Ascending aorta (tissue), 2 donors: ENCODE data around the gene DHRS7B. TPM values are rescaled to one million over a fixed set of nuclear protein-coding genes. Genes with fewer than 3 reads are reported as not detected.
A peak's percentile ranks its signal among the peaks of the same experiment; 100 is the strongest.

Experiments used
- DNase-seq, 2 donors: peaks; one replicate each; pipeline ENCODE4 v3.0.0-alpha.2; 2019; ENCODE audit warnings: low spot score in 2 of 2
- H3K27ac ChIP-seq, 2 donors: fragments of 200-600 bp; sonication (generic); one replicate each; pipeline ENCODE4 v1.5.1; 2016 to 2017; ENCODE audit warnings: mild to moderate bottlenecking in 1 of 2
- H3K27me3 ChIP-seq: fragments of 200-600 bp; sonication (generic); one replicate; pipeline ENCODE4 v1.5.1; 2017
- H3K36me3 ChIP-seq, 2 donors: fragments of 200-600 bp; sonication (generic); one replicate each; pipeline ENCODE4 v1.5.1; 2016
- H3K4me1 ChIP-seq, 2 donors: fragments of 200-600 bp; sonication (generic); one replicate each; pipeline ENCODE4 v1.5.1; 2016 to 2017; ENCODE audit warnings: mild to moderate bottlenecking in 1 of 2
- H3K4me3 ChIP-seq, 2 donors: fragments of 200-600 bp; sonication (generic); one replicate each; pipeline ENCODE4 v1.5.1; 2016 to 2017; ENCODE audit warnings: mild to moderate bottlenecking in 1 of 2
- H3K9me3 ChIP-seq, 2 donors: fragments of 200-600 bp; sonication (generic); one replicate each; pipeline ENCODE4 v1.5.1; 2016
- CTCF ChIP-seq, 3 experiments: fragments of 200-600 bp in 2 of 3; fragments of 450-650 bp in 1 of 3; sonication (generic) in 2 of 3; IDR thresholded peaks; one replicate each; pipeline ENCODE4 v1.5.1; 2016 to 2019; ENCODE audit warnings: antibody characterized with exemption in 3 of 3, mild to moderate bottlenecking in 1 of 3, moderate library complexity in 1 of 3
- intact Hi-C: fragments of 100-400 bp; cut with DNase I; formaldehyde crosslinking; loops from one replicate; pipeline ENCODE4 v1.15.1; 2023
- total RNA-seq: library from RNA; depleted of rRNA; stranded (reverse); fragments of >200 nt; gene quantifications from one replicate; pipeline ENCODE4 v1.1.0, GENCODE V29; 2016

Gene DHRS7B
- total RNA-seq, 1 donor from 2014 or later = 89.5 TPM

GRCh38 chr17:21160401-21160800, 33.6 kb downstream of the DHRS7B start:
- intact Hi-C loops = loop anchor here (5.0 kb wide), 1 partner anchor 117 kb away; no protein-coding TSS in a partner anchor
- no peak for TF ChIP-seq CTCF (IDR thresholded peaks at IDR 0.05)
- Histone ChIP-seq H3K27me3 (no peaks in the 10 kb centered on the region), H3K4me1 (peaks cover 5 to 26% of the 10 kb centered on the region in 2 donors), H3K27ac (no peak overlapping the region), H3K4me3 (no peak overlapping the region), H3K9me3 (peaks cover 0 to 9% of the 10 kb centered on the region in 2 donors), H3K36me3 (no peaks in the 10 kb centered on the region)
- DNase-seq = no peak

GRCh38 chr17:21161498-21162393, 35.0 kb downstream of the DHRS7B start:
- no peak for DNase-seq
- peak overlapping the region in 1 of 2 donors; percentile 11 for H3K4me3 ChIP-seq
- intact Hi-C loops = loop anchor here (5.0 kb wide), 1 partner anchor 116 kb away; no protein-coding TSS in a partner anchor
- H3K9me3 ChIP-seq = no peaks in the 10 kb centered on the region
- H3K4me1 ChIP-seq = peaks cover 13 to 37% of the 10 kb centered on the region in 2 donors
- H3K27me3 ChIP-seq = no peaks in the 10 kb centered on the region
- peak overlapping the region; percentile 60 to 68 for H3K27ac ChIP-seq
- TF ChIP-seq CTCF (IDR thresholded peaks at IDR 0.05) = no peak
- H3K36me3 ChIP-seq = no peaks in the 10 kb centered on the region

GRCh38 chr17:21162394-21162775, 35.6 kb downstream of the DHRS7B start:
- intact Hi-C loops = loop anchor here (5.0 kb wide), 1 partner anchor 115 kb away; no protein-coding TSS in a partner anchor
- Histone ChIP-seq H3K27ac (peak overlapping the region; percentile 60 to 68), H3K9me3 (no peaks in the 10 kb centered on the region)

GRCh38 chr17:21163101-21163500, 36.3 kb downstream of the DHRS7B start:
- Histone ChIP-seq H3K27me3 (no peaks in the 10 kb centered on the region), H3K4me1 (peaks cover 13 to 49% of the 10 kb centered on the region in 2 donors), H3K9me3 (no peaks in the 10 kb centered on the region), H3K27ac (peak overlapping the region; percentile 60 to 68), H3K4me3 (no peak overlapping the region), H3K36me3 (no peaks in the 10 kb centered on the region)
- intact Hi-C loops = loop anchor here (5.0 kb wide), 1 partner anchor 114 kb away; no protein-coding TSS in a partner anchor
- no peak for TF ChIP-seq CTCF (IDR thresholded peaks at IDR 0.05)
- DNase-seq = no peak

More at GRCh38 chr17:21162394-21162775, 35.6 kb downstream of the DHRS7B start:
- TF ChIP-seq CTCF (IDR thresholded peaks at IDR 0.05) = no peak
- no peaks in the 10 kb centered on the region for H3K36me3 ChIP-seq
- H3K4me1 ChIP-seq = peaks cover 13 to 42% of the 10 kb centered on the region in 2 donors
- no peaks in the 10 kb centered on the region for H3K27me3 ChIP-seq
- H3K4me3 ChIP-seq = peak overlapping the region in 1 of 2 donors; percentile 11
- no peak for DNase-seq

- Histone ChIP-seq H3K9me3 (no peaks in the 10 kb centered on the region), H3K27me3 (no peaks in the 10 kb centered on the region), H3K4me1 (peaks cover 13 to 50% of the 10 kb centered on the region in 2 donors), H3K36me3 (no peaks in the 10 kb centered on the region), H3K4me3 (no peak overlapping the region), H3K27ac (peak overlapping the region; percentile 26 to 39)
- intact Hi-C loops = loop anchor here (5.0 kb wide), 1 partner anchor 113 kb away; no protein-coding TSS in a partner anchor
- TF ChIP-seq CTCF (IDR thresholded peaks at IDR 0.05) = peak in 2 of 3 experiments; percentile 12 to 13
- no peak for DNase-seq
Measured at GRCh38 chr17:21164216-21164615, 37.5 kb downstream of the DHRS7B start.
